Measurements from ENCODE around the gene RABGGTA. TPM values are rescaled to one million over a fixed set of nuclear protein-coding genes. Genes with fewer than 3 reads are reported as not detected.

RABGGTA gene
- total RNA-seq, 1 experiment from 2014 or later: 35.3 TPM

DNA sequence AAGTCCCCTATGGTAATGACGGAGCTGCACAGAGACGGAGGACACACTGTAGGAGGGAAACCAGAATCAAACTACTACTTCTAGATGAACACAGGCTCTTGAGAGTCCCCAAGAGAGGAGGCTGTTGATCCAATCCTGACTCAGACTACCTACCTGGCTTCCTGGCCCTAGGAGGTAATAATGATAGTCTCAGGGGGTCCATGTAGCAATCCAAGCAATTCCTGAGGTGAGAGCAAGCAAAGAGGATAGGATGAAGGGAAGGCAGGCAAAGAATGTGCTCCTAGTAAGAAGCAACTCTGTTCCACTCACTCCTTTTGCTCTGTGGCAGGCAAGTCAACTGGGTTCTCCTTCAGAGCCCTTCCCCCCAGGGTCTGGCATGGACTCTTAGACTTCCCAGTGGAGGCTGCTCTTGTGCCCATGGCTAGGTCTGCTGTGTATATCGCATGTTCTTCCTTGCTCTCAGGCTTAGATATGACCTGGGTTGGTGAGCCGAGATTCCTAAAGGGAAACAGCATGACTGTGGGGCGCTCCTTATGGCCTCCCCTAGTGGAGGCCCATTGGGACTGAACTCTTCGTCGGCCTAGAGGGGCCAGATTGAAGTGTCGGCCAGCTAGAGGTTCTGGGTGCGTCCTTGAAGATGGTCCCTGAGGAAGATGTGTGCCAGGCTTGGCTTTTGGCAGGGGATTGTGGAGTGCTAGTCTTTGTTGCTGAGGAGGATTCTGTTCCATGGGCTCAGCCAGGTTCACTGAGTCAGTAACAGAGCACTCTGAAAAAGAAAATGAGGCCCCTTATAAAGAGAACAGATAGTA is 31.1 kb downstream of the RABGGTA start:
- no peak for DNase-seq
- Mint-ChIP-seq H3K36me3 (ENCODE audit: insufficient read depth, unreplicated experiment) (peaks cover 59% of the 10 kb centered on the region), H3K4me3 (ENCODE audit: low read depth, unreplicated experiment) (no peak overlapping the region), H3K27me3 (ENCODE audit: unreplicated experiment) (no peaks in the 10 kb centered on the region), H3K27ac (ENCODE audit: unreplicated experiment) (no peak overlapping the region), H3K4me1 (ENCODE audit: low read depth, unreplicated experiment) (peaks cover 11% of the 10 kb centered on the region), H3K9me3 (ENCODE audit: low read depth, unreplicated experiment) (no peaks in the 10 kb centered on the region)
- CTCF ChIA-PET: no interaction called here
- no TSS peak for BruUV-seq (replicated peaks)
- intact Hi-C loops (cut with micrococcal nuclease; ENCODE audit: unreplicated experiment): no loop called here
- TF ChIP-seq, protein P1, sequence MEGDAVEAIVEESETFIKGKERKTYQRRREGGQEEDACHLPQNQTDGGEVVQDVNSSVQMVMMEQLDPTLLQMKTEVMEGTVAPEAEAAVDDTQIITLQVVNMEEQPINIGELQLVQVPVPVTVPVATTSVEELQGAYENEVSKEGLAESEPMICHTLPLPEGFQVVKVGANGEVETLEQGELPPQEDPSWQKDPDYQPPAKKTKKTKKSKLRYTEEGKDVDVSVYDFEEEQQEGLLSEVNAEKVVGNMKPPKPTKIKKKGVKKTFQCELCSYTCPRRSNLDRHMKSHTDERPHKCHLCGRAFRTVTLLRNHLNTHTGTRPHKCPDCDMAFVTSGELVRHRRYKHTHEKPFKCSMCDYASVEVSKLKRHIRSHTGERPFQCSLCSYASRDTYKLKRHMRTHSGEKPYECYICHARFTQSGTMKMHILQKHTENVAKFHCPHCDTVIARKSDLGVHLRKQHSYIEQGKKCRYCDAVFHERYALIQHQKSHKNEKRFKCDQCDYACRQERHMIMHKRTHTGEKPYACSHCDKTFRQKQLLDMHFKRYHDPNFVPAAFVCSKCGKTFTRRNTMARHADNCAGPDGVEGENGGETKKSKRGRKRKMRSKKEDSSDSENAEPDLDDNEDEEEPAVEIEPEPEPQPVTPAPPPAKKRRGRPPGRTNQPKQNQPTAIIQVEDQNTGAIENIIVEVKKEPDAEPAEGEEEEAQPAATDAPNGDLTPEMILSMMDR (IDR thresholded peaks at IDR 0.05; ENCODE audit: unreplicated experiment): no peak

DNA sequence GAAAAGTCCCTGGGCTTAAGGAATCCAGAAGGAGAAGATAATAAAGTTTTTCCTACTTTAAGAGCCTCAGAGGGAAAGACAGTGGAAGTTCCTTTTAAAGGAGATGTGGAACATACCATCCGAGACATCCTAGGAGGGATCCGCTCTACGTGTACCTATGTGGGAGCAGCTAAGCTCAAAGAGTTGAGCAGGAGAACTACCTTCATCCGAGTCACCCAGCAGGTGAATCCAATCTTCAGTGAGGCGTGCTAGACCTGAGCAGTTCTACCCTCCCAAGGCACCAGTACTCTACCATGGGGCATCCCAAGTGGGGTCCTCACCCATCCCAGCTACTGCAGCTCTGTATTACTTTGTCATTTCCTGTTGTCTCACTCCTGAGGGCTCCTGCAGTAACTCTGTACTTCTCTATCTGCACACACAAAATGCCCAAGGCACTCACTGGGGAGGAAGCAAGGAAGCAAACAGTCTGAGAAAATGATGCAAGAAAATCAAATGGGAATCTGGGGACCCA is 32.8 kb downstream of the RABGGTA start:
- H3K27me3 Mint-ChIP-seq (ENCODE audit: unreplicated experiment): no peaks in the 10 kb centered on the region
- H3K36me3 Mint-ChIP-seq (ENCODE audit: insufficient read depth, unreplicated experiment): peaks cover 54% of the 10 kb centered on the region

DNA sequence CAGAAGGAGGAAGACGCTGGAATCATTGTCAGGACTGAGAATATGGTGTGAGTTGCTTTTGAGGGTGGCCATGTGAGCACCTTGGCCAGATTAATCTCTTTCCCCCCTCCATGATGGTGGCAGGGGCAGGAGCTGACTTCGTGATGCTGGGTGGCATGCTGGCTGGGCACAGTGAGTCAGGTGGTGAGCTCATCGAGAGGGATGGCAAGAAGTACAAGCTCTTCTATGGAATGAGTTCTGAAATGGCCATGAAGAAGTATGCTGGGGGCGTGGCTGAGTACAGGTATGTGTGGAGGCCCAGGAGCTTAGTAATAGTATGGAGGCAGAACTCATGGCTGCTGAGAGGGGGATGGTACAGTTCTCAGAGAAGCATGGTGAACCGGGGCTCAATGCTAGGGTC is 33.3 kb downstream of the RABGGTA start:
- no peaks in the 10 kb centered on the region for H3K9me3 Mint-ChIP-seq (ENCODE audit: low read depth, unreplicated experiment)
- peaks cover 24% of the 10 kb centered on the region for H3K4me1 Mint-ChIP-seq (ENCODE audit: low read depth, unreplicated experiment)
- peak; percentile 13 for DNase-seq
- TF ChIP-seq, protein P1 (IDR thresholded peaks at IDR 0.05; ENCODE audit: unreplicated experiment): no peak
- CTCF ChIA-PET: interaction anchor here (0.8 to 1.6 kb wide), 3 partner anchors 9 to 70 kb away, joined by 3 to 4 read pairs (median 4); partner anchors contain the start of gene MDP1
- no peak overlapping the region for H3K4me3 Mint-ChIP-seq (ENCODE audit: low read depth, unreplicated experiment)
- intact Hi-C loops (cut with micrococcal nuclease; ENCODE audit: unreplicated experiment): no loop called here
- no peak overlapping the region for H3K27ac Mint-ChIP-seq (ENCODE audit: unreplicated experiment)
- H3K27me3 Mint-ChIP-seq (ENCODE audit: unreplicated experiment): no peaks in the 10 kb centered on the region
- no TSS peak for BruUV-seq (replicated peaks)
- peaks cover 57% of the 10 kb centered on the region for H3K36me3 Mint-ChIP-seq (ENCODE audit: insufficient read depth, unreplicated experiment)

More for the DNA sequence above, 32.8 kb downstream of the RABGGTA start:
- CTCF ChIA-PET: interaction anchor here (0.6 to 1.6 kb wide), 4 partner anchors 8 to 193 kb away, joined by 3 to 4 read pairs (median 4); partner anchors contain the start of gene MDP1
- intact Hi-C loops (cut with micrococcal nuclease; ENCODE audit: unreplicated experiment): no loop called here
- Mint-ChIP-seq H3K4me3 (ENCODE audit: low read depth, unreplicated experiment) (no peak overlapping the region), H3K9me3 (ENCODE audit: low read depth, unreplicated experiment) (no peaks in the 10 kb centered on the region), H3K4me1 (ENCODE audit: low read depth, unreplicated experiment) (peaks cover 24% of the 10 kb centered on the region), H3K27ac (ENCODE audit: unreplicated experiment) (no peak overlapping the region)
- DNase-seq: no peak
- TF ChIP-seq, protein P1 (IDR thresholded peaks at IDR 0.05; ENCODE audit: unreplicated experiment): no peak
- no TSS peak for BruUV-seq (replicated peaks)

DNA sequence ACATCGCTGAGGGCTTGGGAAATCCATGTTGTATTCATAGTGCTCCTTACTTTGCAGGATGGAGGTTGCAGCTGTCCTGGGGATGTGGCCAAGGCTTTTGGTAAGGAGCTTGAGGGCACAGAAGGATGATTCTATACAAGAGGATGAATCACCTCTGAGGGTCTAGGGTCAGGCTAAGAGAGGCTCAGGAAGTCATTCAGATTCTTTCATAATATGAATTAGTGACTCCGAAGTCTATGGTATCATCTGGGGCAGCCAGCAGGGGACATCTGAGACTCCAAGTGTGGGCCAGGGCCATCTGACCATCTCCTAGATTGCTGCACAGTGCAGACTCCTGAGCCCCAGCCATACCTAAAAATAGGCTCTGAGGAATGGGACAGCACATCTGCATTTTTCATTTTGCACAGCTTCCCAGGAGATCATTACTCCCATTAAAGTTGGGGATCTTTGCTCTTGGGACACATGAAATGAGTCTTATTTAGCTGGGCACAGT is 33.9 kb downstream of the RABGGTA start:
- CTCF ChIA-PET: interaction anchor here (0.9 to 1.6 kb wide), 3 partner anchors 14 to 71 kb away, joined by 3 to 4 read pairs (median 4); partner anchors contain the start of gene MDP1
- Mint-ChIP-seq H3K27me3 (ENCODE audit: unreplicated experiment) (no peaks in the 10 kb centered on the region), H3K4me3 (ENCODE audit: low read depth, unreplicated experiment) (no peak overlapping the region), H3K36me3 (ENCODE audit: insufficient read depth, unreplicated experiment) (peaks cover 57% of the 10 kb centered on the region), H3K4me1 (ENCODE audit: low read depth, unreplicated experiment) (peaks cover 24% of the 10 kb centered on the region), H3K9me3 (ENCODE audit: low read depth, unreplicated experiment) (no peaks in the 10 kb centered on the region), H3K27ac (ENCODE audit: unreplicated experiment) (peak overlapping the region; percentile 23)
- TF ChIP-seq, protein P1 (IDR thresholded peaks at IDR 0.05; ENCODE audit: unreplicated experiment): no peak
- intact Hi-C loops (cut with micrococcal nuclease; ENCODE audit: unreplicated experiment): no loop called here
- BruUV-seq (replicated peaks): no TSS peak
- no peak for DNase-seq
